Measurements from ENCODE around the gene TAS2R40.

DNA sequence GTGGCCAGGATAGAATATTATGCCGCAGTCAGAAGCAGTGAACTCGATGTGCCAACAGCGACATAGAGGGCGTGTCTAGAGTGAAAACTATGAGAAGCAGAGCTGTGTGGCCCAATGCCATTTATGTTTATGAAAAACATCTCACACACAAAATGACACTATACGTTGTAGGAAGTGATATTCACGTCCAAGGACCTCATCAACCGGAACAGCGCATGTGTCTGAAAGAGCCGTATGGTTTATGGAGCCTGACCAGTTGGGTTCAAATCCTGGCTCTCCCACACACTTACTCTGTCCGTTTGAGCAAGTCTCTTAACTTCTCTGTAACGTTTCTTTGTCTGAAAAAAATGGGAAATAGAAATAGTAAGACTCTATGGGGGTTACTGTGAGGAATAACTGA, 20.5 kb downstream of the TAS2R40 start:
- TF ChIP-seq, protein P1, sequence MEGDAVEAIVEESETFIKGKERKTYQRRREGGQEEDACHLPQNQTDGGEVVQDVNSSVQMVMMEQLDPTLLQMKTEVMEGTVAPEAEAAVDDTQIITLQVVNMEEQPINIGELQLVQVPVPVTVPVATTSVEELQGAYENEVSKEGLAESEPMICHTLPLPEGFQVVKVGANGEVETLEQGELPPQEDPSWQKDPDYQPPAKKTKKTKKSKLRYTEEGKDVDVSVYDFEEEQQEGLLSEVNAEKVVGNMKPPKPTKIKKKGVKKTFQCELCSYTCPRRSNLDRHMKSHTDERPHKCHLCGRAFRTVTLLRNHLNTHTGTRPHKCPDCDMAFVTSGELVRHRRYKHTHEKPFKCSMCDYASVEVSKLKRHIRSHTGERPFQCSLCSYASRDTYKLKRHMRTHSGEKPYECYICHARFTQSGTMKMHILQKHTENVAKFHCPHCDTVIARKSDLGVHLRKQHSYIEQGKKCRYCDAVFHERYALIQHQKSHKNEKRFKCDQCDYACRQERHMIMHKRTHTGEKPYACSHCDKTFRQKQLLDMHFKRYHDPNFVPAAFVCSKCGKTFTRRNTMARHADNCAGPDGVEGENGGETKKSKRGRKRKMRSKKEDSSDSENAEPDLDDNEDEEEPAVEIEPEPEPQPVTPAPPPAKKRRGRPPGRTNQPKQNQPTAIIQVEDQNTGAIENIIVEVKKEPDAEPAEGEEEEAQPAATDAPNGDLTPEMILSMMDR (IDR thresholded peaks at IDR 0.05; ENCODE audit: insufficient read depth, low read length, poor library complexity, severe bottlenecking), result no peak
- TF ChIP-seq EZH2phosphoT487 (conservative IDR thresholded peaks at IDR 0.05; ENCODE audit: low read length), result no peak
